ENCODE results near the gene XXYLT1.
"Not testable (repeated sequence)": the region's sequence is repeated elsewhere in the genome, so short reads cannot be mapped to it uniquely, and the experiment has no call there.

XXYLT1 gene

DNA sequence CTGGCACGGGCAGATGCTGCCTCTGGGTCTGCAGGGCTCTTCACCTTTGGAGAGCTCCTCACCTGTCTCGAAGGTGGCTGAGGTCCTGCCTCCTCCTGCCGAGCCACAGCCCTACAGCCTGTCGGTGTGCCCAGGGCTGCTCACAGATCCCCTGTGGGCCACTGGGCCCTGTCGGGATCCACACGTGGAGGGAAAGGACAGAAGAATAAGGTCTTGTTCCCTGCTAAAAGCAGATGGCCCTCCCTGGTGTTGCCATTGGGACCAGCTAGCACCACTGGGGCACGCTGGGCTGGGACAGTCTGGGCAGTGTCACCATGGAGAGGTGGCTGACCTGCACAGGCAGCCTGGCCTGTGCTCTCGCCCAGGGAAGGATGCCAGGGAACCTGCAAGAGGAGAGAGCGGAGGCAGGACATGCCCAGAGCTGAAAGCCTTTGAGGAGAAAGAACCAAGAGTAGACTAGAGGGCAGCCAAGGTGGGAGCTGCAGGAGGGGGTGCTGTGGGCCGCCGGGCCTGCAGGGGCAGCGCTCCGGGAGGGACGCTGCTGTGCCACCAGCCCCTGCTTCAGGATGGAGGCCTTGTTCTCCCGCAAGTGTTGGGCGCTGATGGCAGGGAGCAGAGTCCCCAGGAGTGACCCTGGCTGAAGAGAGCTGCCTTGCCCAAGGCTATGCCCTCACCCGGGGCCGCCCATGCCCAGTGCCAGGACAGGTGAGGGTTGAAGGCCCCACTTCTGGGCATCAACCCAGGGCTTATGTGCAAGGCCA, 210.2 kb downstream of the XXYLT1 start:
- no peak for DNase-seq

GRCh38 chr3:195060217-195060481, 210.8 kb downstream of the XXYLT1 start:
- DNase-seq, result no peak

DNA sequence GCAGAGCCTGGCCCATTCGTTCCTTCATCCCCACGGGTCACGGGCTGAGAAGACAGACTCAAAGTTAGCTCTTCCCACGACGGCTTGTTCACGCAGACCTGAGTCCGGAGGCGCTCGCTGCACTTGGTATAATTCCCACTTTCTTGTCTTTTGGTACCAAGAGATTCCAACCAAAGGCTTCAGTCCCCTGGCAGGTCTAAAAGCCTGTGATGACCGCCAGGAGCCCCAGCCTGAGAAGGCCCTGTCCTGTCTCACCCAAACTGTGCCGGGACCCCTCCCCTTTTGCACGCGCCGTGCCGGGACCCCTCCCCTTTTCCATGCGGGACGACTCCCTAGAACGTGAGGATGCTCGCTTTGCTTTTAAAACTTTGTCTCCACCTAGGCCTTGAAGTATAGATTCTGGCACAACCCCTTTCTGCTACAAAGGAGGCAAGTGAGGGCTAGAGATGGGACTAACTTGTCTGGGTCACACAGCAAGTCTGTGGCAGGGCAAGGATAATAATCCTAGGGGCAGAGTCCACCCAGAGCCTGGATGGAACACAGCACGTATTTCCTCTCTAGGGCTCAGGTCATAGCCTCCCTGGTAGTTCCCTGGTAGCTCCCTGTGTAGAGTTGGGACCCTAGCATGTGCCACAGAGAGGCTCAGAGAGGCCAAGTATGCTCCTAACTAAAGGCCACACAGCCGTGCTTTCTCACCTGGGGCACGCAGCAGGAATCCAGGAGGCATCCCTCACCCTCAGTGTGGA, 211.3 kb downstream of the XXYLT1 start:
- no peak for DNase-seq

GRCh38 chr3:195059006-195059350, 212.0 kb downstream of the XXYLT1 start:
- no peak for DNase-seq

DNA sequence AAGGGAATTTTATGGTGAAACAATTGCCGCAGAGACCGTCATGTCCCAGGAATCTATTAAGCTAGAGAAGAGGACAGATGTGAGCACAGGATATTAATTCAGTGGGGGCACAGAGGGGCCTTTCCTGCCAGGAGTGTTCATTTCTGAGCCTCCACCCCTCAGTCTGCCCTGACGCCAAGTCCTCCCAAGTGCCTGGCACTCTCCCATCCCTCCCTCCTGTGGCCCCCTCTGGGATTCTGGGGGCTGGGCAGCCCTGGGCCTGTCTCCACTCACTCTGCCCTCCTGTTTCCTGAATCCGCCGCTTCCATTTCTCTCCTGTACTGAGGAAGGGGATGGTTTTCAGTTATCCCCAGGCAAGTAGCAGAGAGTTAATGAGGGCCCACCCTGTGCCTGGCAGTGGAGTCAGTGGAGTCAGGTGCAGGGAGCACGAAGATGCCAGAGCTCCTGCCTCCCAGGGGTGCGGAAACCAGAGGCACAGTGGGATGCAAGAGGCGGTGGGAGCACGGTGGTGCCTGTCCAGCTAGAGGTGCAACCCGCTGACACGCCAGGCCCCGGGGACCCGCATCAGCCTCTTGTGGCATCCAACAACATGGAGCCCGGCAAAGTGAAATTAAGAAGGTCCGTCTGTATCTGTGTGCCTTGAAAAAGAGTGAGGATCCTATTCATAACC, 212.5 kb downstream of the XXYLT1 start:
- DNase-seq, result no peak

DNA sequence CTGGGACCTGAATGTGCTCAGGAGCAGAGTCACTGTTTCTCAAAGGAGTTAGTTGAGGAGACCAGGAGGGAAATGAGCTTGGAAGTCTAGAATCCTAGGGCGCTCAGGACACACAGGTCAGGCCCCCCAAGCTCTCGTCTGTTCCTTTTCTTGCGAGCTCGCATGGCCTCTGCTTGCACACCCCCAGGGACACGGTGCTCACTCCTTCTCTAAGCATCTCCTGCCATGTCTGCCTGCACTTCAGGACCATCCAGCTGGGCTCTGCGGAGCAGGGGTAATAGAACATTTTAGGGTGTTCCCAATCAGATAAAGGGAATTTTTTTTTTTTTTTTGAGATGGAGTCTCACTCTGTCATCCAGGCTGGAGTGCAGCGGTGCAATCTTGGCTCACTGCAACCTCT, 213.2 kb downstream of the XXYLT1 start:
- DNase-seq, result no peak

GRCh38 chr3:195056506-195056905, 214.5 kb downstream of the XXYLT1 start:
- no peak for DNase-seq

DNA sequence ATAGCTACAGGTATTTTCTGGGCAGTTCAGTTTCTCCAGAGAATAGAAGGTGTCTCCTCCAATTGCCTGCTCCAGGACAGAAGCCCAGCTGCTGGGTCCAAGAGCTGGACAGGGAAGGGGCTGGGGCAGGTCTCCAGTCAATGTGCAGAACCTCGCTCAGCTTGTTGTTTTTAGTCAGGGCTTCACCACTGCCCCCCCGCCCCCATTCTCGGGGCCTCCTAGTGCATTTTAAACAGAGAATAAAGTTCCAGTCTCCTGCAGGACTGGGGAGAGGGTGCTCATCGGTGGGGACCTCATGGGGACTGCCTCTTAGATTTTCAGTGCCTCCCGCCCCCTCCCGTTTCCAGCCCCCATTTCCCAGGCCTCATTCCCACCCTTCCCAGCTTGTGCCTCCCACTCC, 216.6 kb downstream of the XXYLT1 start:
- DNase-seq, result no peak

GRCh38 chr3:195052939-195053338, 218.0 kb downstream of the XXYLT1 start:
- DNase-seq, result no peak

DNA sequence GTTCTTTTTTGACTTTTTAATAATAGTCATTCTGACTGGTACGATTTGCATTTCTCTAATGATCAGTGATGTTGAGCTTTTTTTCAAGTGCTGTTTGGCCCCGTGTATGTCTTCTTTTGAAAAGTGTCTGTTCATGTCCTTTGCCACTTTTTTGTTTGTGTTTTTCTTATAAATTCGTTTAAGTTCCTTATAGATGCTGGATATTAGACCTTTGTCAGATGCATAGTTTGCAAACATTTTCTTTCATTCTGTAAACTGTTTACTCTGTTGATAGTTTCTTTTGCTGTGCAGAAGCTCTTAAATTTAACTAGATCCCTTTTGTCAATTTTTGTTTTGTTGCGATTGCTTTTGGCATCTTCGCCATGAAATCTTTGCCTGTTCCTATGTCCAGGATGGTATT, 220.7 kb downstream of the XXYLT1 start:
- not testable (repeated sequence) for DNase-seq

- no peak for DNase-seq
These were observed 222.7 kb downstream of the XXYLT1 start for GRCh38 chr3:195048059-195048905.

DNA sequence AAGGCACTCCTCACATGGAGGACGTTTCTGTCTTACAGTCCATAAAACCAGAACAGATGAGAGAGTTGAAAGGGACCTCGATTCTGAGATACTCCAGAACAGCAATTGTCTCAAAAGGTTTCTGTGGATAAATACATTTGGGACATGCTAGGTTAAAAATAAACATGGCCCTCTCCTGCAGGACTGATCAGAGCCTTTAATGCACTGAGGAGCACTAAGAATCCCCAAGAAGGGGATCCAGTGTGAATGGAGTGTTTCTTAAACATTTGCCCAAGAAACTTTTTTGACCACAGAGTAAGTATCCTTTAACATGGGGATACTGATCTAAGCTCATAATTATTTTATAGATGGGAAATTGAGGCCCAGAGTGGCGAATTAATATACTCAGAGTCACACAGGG, 223.4 kb downstream of the XXYLT1 start:
- DNase-seq, result no peak

GRCh38 chr3:195046441-195046840, 224.5 kb downstream of the XXYLT1 start:
- no peak for DNase-seq

DNA sequence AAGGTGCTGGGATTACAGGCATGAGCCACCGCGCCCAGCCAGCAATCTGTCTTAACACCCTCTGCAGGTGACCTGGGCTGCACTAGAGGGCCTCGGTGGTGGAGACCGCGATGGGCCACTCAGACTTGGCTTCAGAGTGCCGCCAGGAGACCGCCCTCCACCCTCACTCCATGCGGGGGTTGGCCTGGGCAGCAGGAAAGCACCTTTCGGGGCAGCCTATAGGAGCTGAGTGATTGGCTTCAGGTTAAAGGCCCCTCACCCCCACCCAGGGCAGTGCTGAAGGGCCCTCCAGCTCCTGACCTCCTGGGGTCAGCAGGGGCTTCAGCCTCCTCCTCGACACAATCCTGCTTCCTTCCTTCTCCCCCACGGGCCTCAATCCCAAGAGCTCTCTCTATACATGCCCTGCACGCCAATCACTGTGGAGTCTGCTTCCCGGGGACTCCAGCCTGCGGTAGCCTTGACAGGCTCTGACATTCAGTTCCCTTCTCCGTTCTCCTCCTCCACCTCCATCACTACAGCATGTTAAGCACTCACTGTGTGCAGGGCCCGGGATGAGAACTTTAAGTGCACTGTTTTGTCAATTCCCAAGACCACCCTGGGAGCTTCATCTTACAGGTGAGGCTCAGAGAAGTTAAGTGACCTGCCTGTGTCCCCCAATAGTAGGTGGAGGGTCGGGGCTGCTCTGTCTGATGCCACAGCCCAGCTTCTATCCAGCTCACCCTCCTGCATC, 225.3 kb downstream of the XXYLT1 start:
- no peak for DNase-seq

GRCh38 chr3:195044411-195044810, 226.5 kb downstream of the XXYLT1 start:
- no peak for DNase-seq

- no peak for DNase-seq
These were observed 227.2 kb downstream of the XXYLT1 start for GRCh38 chr3:195043607-195044339.

DNA sequence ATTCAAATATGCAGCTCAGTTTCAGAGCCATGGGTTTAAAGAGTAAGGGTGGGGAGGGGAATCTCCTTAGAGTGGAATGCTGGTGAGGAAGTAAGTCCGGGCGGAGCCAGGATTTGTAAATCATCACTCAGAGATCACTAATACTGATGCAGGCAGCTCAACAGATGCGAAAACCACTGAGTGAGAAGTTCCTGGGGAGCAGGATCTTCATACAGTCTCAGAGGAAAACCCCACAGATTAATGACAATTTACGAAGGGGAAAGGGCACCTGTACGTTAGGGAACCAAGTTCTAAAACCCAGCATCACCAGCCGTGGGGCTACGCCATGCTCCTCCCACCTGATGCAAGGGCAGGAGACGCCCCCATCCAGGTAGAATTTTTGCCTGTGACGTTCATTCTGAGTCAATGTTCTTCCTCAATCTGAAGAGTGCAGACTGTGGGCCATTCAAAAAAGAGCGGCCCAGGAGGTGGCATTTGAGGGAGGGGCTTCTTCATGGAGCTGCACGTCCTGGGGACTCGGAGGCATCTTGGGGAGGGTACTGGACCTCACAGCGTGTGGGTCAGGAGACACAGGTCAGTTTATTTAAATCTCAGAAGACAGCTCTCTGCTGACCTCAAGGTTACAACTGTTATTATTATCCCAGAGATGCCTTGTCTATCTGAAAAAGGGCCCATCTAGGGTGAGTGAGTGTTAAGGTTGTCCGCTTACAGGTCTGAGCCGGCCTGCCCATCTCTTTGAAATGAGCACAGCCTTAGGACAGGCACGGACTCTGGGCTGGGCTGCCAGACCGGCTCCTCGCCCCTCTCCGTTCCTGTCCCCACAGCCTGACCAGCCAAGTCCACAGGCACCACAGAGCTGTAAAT, 228.0 kb downstream of the XXYLT1 start:
- DNase-seq, result no peak

DNA sequence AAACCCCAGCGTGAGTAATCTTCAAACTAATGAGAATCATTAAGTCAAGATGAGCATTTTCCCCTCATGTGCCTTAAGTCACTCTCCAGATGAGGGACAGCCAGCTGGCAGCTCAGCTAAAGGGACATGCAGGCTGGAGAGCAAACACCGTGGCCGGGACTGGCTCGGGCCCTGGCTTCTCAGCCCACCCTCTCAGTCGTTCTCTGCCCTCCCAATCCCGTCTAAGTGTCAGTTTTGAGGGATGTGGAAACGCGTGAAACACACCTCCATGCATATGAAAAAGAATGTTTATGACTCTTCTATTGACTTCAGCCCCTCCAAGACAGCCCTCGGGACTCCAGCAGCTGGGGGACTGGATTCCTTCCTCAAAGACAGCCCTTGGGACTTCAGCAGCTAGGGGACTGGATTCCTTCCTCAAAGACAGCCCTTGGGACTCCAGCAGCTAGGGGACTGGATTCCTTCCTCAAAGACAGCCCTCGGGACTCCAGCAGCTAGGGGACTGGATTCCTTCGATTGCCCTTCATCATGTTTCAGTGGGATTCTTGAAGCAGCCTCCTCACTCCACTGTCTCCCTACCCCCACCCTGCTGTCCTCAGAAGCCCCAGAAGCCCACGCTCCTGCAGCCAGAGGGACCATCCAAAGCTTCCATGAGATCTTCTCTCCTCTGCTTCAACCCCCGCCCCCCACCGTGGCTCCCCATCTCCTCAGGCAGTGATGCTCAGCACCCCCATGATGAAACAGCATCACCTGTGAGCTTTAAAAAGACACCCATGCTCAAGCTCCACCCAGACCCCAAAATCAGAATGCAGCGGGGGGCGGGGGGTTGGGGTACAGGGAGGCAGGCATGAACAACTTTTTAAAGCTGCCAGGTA, 228.9 kb downstream of the XXYLT1 start:
- no peak for DNase-seq

GRCh38 chr3:195040773-195041520, 230.0 kb downstream of the XXYLT1 start:
- DNase-seq, result no peak

All from T-helper 1 cell (primary cell).